Chondrocyte (in vitro differentiated cells): Measurements from ENCODE around the gene CALN1. TPM values are rescaled to one million over a fixed set of nuclear protein-coding genes. Genes with fewer than 3 reads are reported as not detected.

ENCODE experiments used
- DNase-seq: peaks from one replicate; pipeline ENCODE4 v3.0.0; 2021; ENCODE audit warnings: mixed read lengths, low spot score
- H3K27ac Mint-ChIP-seq: one replicate; pipeline ENCODE4 v1.8.0; 2021; ENCODE audit warnings: mild to moderate bottlenecking, moderate library complexity, mixed read lengths; ENCODE audit not compliant: unreplicated experiment
- H3K27me3 Mint-ChIP-seq: 2 replicates; pipeline ENCODE4 v1.8.0; 2021; ENCODE audit warnings: low read depth, mixed read lengths
- H3K36me3 Mint-ChIP-seq: 2 replicates; pipeline ENCODE4 v1.8.0; 2021; ENCODE audit warnings: low read depth, mixed read lengths
- H3K4me1 Mint-ChIP-seq: 2 replicates; pipeline ENCODE4 v1.8.0; 2021; ENCODE audit warnings: low read depth, mild to moderate bottlenecking, mixed read lengths
- H3K4me3 Mint-ChIP-seq: one replicate; pipeline ENCODE4 v1.8.0; 2021; ENCODE audit warnings: mild to moderate bottlenecking, moderate library complexity, mixed read lengths; ENCODE audit not compliant: unreplicated experiment
- H3K9me3 Mint-ChIP-seq: 2 replicates; pipeline ENCODE4 v1.8.0; 2021; ENCODE audit warnings: low read depth, mixed read lengths
- CTCF ChIP-seq: fragments of 200-600 bp; sonication (generic); IDR thresholded peaks from 2 replicates; pipeline ENCODE4 v1.5.0; 2021; ENCODE audit warnings: antibody characterized with exemption, mild to moderate bottlenecking, moderate library complexity
- total RNA-seq: library from RNA; stranded (reverse); gene quantifications from 3 replicates; pipeline ENCODE4 v1.2.1, GENCODE V29; 2021

Gene CALN1
- total RNA-seq, 1 donor from 2014 or later = not detected

DNA sequence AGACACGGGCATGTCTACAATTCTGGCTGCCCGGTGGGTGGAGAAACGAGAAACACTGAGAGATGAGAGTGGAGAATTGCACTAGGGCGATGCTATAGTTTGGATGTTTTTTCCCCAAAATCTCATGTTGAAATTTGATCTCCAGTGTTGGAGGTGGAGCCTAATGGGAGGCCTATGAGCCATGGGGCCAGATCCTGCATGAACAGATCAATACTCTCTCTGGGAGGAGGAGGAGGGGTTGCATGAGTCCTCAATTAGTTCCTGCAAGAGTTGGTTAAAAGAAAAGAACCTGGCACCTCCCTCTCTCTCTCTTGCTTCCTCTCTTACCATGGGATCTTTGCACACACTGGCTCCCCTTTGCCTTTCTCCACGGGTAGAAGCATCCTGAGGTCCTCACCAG, 299.1 kb downstream of the CALN1 start:
- H3K4me1 Mint-ChIP-seq = no peaks in the 10 kb centered on the region
- no peak overlapping the region for H3K4me3 Mint-ChIP-seq
- H3K36me3 Mint-ChIP-seq = peaks cover 3% of the 10 kb centered on the region
- no peak for TF ChIP-seq CTCF
- peaks cover 10% of the 10 kb centered on the region for H3K9me3 Mint-ChIP-seq
- no peak for DNase-seq
- H3K27ac Mint-ChIP-seq = no peak overlapping the region
- H3K27me3 Mint-ChIP-seq = no peaks in the 10 kb centered on the region

DNA sequence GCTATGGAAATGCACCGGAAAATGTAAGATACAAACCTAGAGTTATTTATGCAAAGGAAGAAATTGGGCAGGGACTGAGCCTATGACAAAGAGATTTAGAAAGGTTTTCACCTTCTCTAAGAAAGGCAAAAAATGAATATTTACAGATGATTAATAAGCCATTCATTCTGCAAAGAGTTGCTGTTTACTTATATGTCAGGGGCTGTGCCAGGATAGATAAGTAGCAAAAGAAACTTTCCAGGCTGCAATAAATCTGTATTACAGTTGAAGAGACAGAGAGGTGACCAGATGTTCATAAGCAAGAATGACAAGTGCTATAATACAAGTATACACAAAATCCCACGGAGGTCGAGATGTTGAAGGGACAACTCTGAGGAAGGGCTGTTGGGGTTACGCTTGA, 299.6 kb downstream of the CALN1 start:
- H3K9me3 Mint-ChIP-seq = peaks cover 15% of the 10 kb centered on the region
- no peak overlapping the region for H3K27ac Mint-ChIP-seq
- H3K36me3 Mint-ChIP-seq = peaks cover 3% of the 10 kb centered on the region
- H3K4me1 Mint-ChIP-seq = no peaks in the 10 kb centered on the region
- TF ChIP-seq CTCF = no peak
- DNase-seq = no peak
- no peak overlapping the region for H3K4me3 Mint-ChIP-seq
- H3K27me3 Mint-ChIP-seq = no peaks in the 10 kb centered on the region

DNA sequence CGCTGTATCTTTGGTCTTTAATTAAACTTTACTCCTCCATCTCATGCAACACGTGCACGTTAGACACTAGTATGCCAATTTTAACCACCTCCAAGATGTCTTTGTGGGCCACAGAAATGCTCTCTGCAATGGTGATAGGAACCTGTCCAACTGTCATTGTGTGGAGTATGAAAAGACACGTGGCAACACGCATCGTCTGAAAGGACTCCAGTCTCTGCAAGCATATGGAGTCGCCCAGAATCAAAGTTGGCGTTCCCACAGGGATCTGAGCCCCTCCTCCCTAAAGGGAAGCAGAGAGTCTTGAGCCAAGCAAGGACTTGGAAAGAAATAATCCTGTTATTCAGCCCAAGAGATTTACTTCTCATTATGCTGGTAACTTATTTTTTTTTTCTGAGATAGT, 301.1 kb downstream of the CALN1 start:
- Mint-ChIP-seq H3K27ac (no peak overlapping the region), H3K4me3 (no peak overlapping the region), H3K27me3 (no peaks in the 10 kb centered on the region), H3K9me3 (peaks cover 19% of the 10 kb centered on the region), H3K4me1 (no peaks in the 10 kb centered on the region), H3K36me3 (peaks cover 3% of the 10 kb centered on the region)
- no peak for TF ChIP-seq CTCF
- DNase-seq = no peak

DNA sequence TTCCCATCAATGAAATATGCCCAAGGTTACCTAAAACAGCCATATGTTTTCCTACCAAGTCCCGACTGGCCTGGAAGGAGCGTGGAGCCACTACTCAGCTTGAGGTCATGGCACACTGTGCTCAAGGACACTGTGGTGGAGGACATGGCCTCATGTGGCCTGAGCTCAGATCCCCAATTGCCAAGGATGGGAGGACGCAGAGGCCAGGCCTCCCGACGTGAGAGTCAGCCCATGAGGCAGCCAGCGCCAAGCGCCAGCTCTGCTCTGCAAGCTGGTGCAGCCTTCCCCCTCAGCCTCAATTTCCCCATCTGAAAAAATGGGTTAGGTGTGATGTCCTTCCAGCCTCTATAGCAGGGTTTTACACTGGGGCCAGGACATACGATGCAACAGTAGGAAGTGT, 302.6 kb downstream of the CALN1 start:
- no peak for DNase-seq
- Mint-ChIP-seq H3K27ac (no peak overlapping the region), H3K27me3 (no peaks in the 10 kb centered on the region), H3K4me3 (no peak overlapping the region), H3K9me3 (peaks cover 19% of the 10 kb centered on the region), H3K4me1 (no peaks in the 10 kb centered on the region), H3K36me3 (peaks cover 3% of the 10 kb centered on the region)
- TF ChIP-seq CTCF = no peak

- peaks cover 21% of the 10 kb centered on the region for H3K9me3 Mint-ChIP-seq
- H3K4me3 Mint-ChIP-seq = no peak overlapping the region
- no peaks in the 10 kb centered on the region for H3K4me1 Mint-ChIP-seq
- H3K27me3 Mint-ChIP-seq = no peaks in the 10 kb centered on the region
- peaks cover 3% of the 10 kb centered on the region for H3K36me3 Mint-ChIP-seq
- H3K27ac Mint-ChIP-seq = no peak overlapping the region
- DNase-seq = no peak
- no peak for TF ChIP-seq CTCF
These were observed 305.7 kb downstream of the CALN1 start for GRCh38 chr7:72106405-72106804.
